Effector memory CD4-positive, alpha-beta T cell (primary cell): ENCODE results near the gene FCGR3B.
"Not testable (repeated sequence)": the region's sequence is repeated elsewhere in the genome, so short reads cannot be mapped to it uniquely, and the experiment has no call there.

Experiments used
- DNase-seq, 3 donors: peaks; one replicate each; pipeline ENCODE4 v3.0.0-alpha.2; 2020
- H3K27ac ChIP-seq: 2 replicates; pipeline ENCODE4 v1.7.0; 2013; ENCODE audit warnings: mild to moderate bottlenecking, low read length, moderate library complexity; ENCODE audit not compliant: insufficient read depth, poor library complexity, severe bottlenecking
- H3K27me3 ChIP-seq: replicated peaks from 2 replicates; pipeline ENCODE4 v1.7.0; 2013; ENCODE audit warnings: mild to moderate bottlenecking, low read length; ENCODE audit not compliant: insufficient read depth, control insufficient read depth, poor library complexity, severe bottlenecking
- H3K36me3 ChIP-seq: 2 replicates; pipeline ENCODE4 v1.7.0; 2013; ENCODE audit warnings: mild to moderate bottlenecking, low read length, moderate library complexity; ENCODE audit not compliant: control insufficient read depth, insufficient read depth
- H3K4me1 ChIP-seq: 2 replicates; pipeline ENCODE4 v1.7.0; 2013; ENCODE audit warnings: low read length, mild to moderate bottlenecking; ENCODE audit not compliant: control insufficient read depth, insufficient read depth, poor library complexity, severe bottlenecking
- H3K4me3 ChIP-seq: 2 replicates; pipeline ENCODE4 v1.7.0; 2013; ENCODE audit warnings: low read length, low read depth, mild to moderate bottlenecking; ENCODE audit not compliant: insufficient read depth, poor library complexity, severe bottlenecking
- H3K9me3 ChIP-seq: 2 replicates; pipeline ENCODE4 v1.7.0; 2013; ENCODE audit warnings: mild to moderate bottlenecking, low read length, moderate library complexity; ENCODE audit not compliant: control insufficient read depth

FCGR3B gene

GRCh38 chr1:161605762-161606540 is 25.0 kb downstream of the FCGR3B start:
- H3K27ac ChIP-seq, H3K36me3 ChIP-seq, H3K4me1 ChIP-seq, H3K4me3 ChIP-seq, H3K27me3 ChIP-seq, H3K9me3 ChIP-seq, DNase-seq: not testable (repeated sequence)

- DNase-seq, H3K9me3 ChIP-seq, H3K27me3 ChIP-seq, H3K4me3 ChIP-seq, H3K27ac ChIP-seq, H3K36me3 ChIP-seq, H3K4me1 ChIP-seq: not testable (repeated sequence)
These were observed 26.0 kb downstream of the FCGR3B start for GRCh38 chr1:161605024-161605423.

GRCh38 chr1:161597077-161597476 is 33.9 kb downstream of the FCGR3B start:
- not testable (repeated sequence) for H3K9me3 ChIP-seq, H3K4me3 ChIP-seq, DNase-seq, H3K4me1 ChIP-seq, H3K36me3 ChIP-seq, H3K27ac ChIP-seq, H3K27me3 ChIP-seq

GRCh38 chr1:161595583-161595982 is 35.4 kb downstream of the FCGR3B start:
- H3K27ac ChIP-seq, H3K4me1 ChIP-seq, DNase-seq, H3K27me3 ChIP-seq, H3K4me3 ChIP-seq, H3K36me3 ChIP-seq, H3K9me3 ChIP-seq: not testable (repeated sequence)

GRCh38 chr1:161595173-161595572 is 35.8 kb downstream of the FCGR3B start:
- not testable (repeated sequence) for H3K27ac ChIP-seq, H3K4me1 ChIP-seq, H3K36me3 ChIP-seq, H3K4me3 ChIP-seq, H3K9me3 ChIP-seq, DNase-seq, H3K27me3 ChIP-seq

GRCh38 chr1:161594269-161594984 is 36.5 kb downstream of the FCGR3B start:
- not testable (repeated sequence) for H3K27me3 ChIP-seq, H3K4me3 ChIP-seq, DNase-seq, H3K9me3 ChIP-seq, H3K4me1 ChIP-seq, H3K36me3 ChIP-seq, H3K27ac ChIP-seq

- not testable (repeated sequence) for H3K9me3 ChIP-seq, H3K4me1 ChIP-seq, H3K36me3 ChIP-seq, H3K4me3 ChIP-seq, DNase-seq, H3K27ac ChIP-seq, H3K27me3 ChIP-seq
These were observed 37.8 kb downstream of the FCGR3B start for GRCh38 chr1:161593092-161593755.

- H3K4me1 ChIP-seq, H3K27ac ChIP-seq, H3K4me3 ChIP-seq, H3K9me3 ChIP-seq, H3K36me3 ChIP-seq, DNase-seq, H3K27me3 ChIP-seq: not testable (repeated sequence)
These were observed 38.4 kb downstream of the FCGR3B start for GRCh38 chr1:161592586-161592985.

- not testable (repeated sequence) for H3K9me3 ChIP-seq, DNase-seq, H3K4me3 ChIP-seq, H3K4me1 ChIP-seq, H3K36me3 ChIP-seq, H3K27me3 ChIP-seq, H3K27ac ChIP-seq
These were observed 41.1 kb downstream of the FCGR3B start for GRCh38 chr1:161589920-161590319.

- not testable (repeated sequence) for H3K4me1 ChIP-seq, H3K36me3 ChIP-seq, H3K4me3 ChIP-seq, H3K27ac ChIP-seq, DNase-seq, H3K27me3 ChIP-seq, H3K9me3 ChIP-seq
These were observed 41.6 kb downstream of the FCGR3B start for GRCh38 chr1:161589365-161589764.
